WTC11 (cell line): ENCODE measurements around the gene PRKN. TPM values are rescaled to one million over a fixed set of nuclear protein-coding genes. Genes with fewer than 3 reads are reported as not detected.

ENCODE experiments used
- ATAC-seq: fragments of 200-7000 bp; cut with Tn5 transposase; 2 replicates; pipeline ENCODE4 v1.10.0; 2021; ENCODE audit warnings: mild to moderate bottlenecking, moderate library complexity
- CTCF ChIA-PET: fragments of 300-600 bp; sonication (Branson Sonifier 250); formaldehyde crosslinking; loops from one replicate; lab custom pipeline; 2021; ENCODE audit warnings: antibody characterized with exemption; lab: Charles Lee
- POLR2A ChIA-PET: fragments of 350-600 bp; sonication (Branson Sonifier 250); formaldehyde crosslinking; loops from one replicate; lab custom pipeline; 2021; ENCODE audit warnings: antibody characterized with exemption; lab: Charles Lee
- DNase-seq: peaks from one replicate; pipeline ENCODE4 v3.0.0; 2021; ENCODE audit warnings: low spot score
- H3K27ac Mint-ChIP-seq: 2 replicates; pipeline ENCODE4 v1.8.0; 2021; ENCODE audit warnings: mixed read lengths
- H3K27me3 Mint-ChIP-seq: 2 replicates; pipeline ENCODE4 v1.8.0; 2021; ENCODE audit warnings: low read depth, mild to moderate bottlenecking, moderate library complexity, mixed read lengths
- H3K36me3 Mint-ChIP-seq: 2 replicates; pipeline ENCODE4 v1.8.0; 2021; ENCODE audit warnings: mixed read lengths
- H3K4me1 Mint-ChIP-seq: 2 replicates; pipeline ENCODE4 v1.8.0; 2022; ENCODE audit warnings: mixed read lengths
- H3K4me3 Mint-ChIP-seq: 2 replicates; pipeline ENCODE4 v1.8.0; 2021; ENCODE audit warnings: mild to moderate bottlenecking, moderate library complexity, mixed read lengths
- H3K9me3 Mint-ChIP-seq: 2 replicates; pipeline ENCODE4 v1.8.0; 2021; ENCODE audit warnings: mixed read lengths
- ATF3 ChIP-seq: sonication (generic); formaldehyde crosslinking; conservative IDR thresholded peaks from 2 replicates; pipeline ENCODE4 v1.8.1; 2022; ENCODE audit warnings: mild to moderate bottlenecking, missing genetic modification reagents
- E2F1 ChIP-seq: sonication (generic); formaldehyde crosslinking; IDR thresholded peaks from 2 replicates; pipeline ENCODE4 v1.8.0; 2022; ENCODE audit warnings: mild to moderate bottlenecking, missing genetic modification reagents
- E2F5 ChIP-seq: sonication (generic); formaldehyde crosslinking; IDR thresholded peaks from 2 replicates; pipeline ENCODE4 v1.8.1; 2022; ENCODE audit warnings: mild to moderate bottlenecking, moderate library complexity, missing genetic modification reagents
- ELF4 ChIP-seq: sonication (generic); formaldehyde crosslinking; IDR thresholded peaks from 2 replicates; pipeline ENCODE4 v1.8.1; 2022; ENCODE audit warnings: low read depth, mild to moderate bottlenecking, moderate library complexity, missing genetic modification reagents
- ETV6 ChIP-seq: sonication (generic); formaldehyde crosslinking; IDR thresholded peaks from 2 replicates; pipeline ENCODE4 v1.8.1; 2022; ENCODE audit warnings: mild to moderate bottlenecking, missing genetic modification reagents
- GTF2I ChIP-seq: fragments of 250-450 bp; sonication (Bioruptor Pico); conservative IDR thresholded peaks from 2 replicates; pipeline ENCODE4 v1.4.0; 2021; ENCODE audit warnings: mild to moderate bottlenecking
- HMGXB4 ChIP-seq: sonication (generic); formaldehyde crosslinking; IDR thresholded peaks from 2 replicates; pipeline ENCODE4 v1.8.1; 2023; ENCODE audit warnings: mild to moderate bottlenecking, moderate library complexity, missing genetic modification reagents
- IRF1 ChIP-seq: sonication (generic); formaldehyde crosslinking; IDR thresholded peaks from 2 replicates; pipeline ENCODE4 v1.8.0; 2023; ENCODE audit warnings: missing genetic modification reagents
- JUN ChIP-seq: sonication (generic); formaldehyde crosslinking; IDR thresholded peaks from 2 replicates; pipeline ENCODE4 v1.8.0; 2023; ENCODE audit warnings: mild to moderate bottlenecking, missing genetic modification reagents
- MYBL2 ChIP-seq: sonication (generic); formaldehyde crosslinking; IDR thresholded peaks from 2 replicates; pipeline ENCODE4 v1.8.1; 2023; ENCODE audit warnings: mild to moderate bottlenecking, moderate library complexity, missing genetic modification reagents
- ZBTB21 ChIP-seq: sonication (generic); formaldehyde crosslinking; IDR thresholded peaks from 2 replicates; pipeline ENCODE4 v1.8.1; 2023; ENCODE audit warnings: mild to moderate bottlenecking, missing genetic modification reagents, borderline replicate concordance
- ZNF416 ChIP-seq: fragments of 250-450 bp; sonication (Bioruptor Pico); IDR thresholded peaks from 2 replicates; pipeline ENCODE4 v1.9.0; 2021; ENCODE audit warnings: mild to moderate bottlenecking, inconsistent platforms
- ZNF423 ChIP-seq: fragments of 250-450 bp; sonication (Bioruptor Pico); IDR thresholded peaks from 2 replicates; pipeline ENCODE4 v2.1.2; 2022; ENCODE audit warnings: mild to moderate bottlenecking, moderate library complexity
- total RNA-seq: library from RNA; stranded (reverse); gene quantifications from 3 replicates; pipeline ENCODE4 v1.2.3, GENCODE V29; 2021
- TF ChIP-seq, protein P1 (sequence below): sonication (generic); formaldehyde crosslinking; IDR thresholded peaks from 2 replicates; pipeline ENCODE4 v1.8.1; 2022; ENCODE audit warnings: low read depth, mild to moderate bottlenecking, moderate library complexity, missing genetic modification reagents, borderline replicate concordance
- TF ChIP-seq, protein P2 (sequence below): fragments of 250-450 bp; sonication (Bioruptor Pico); IDR thresholded peaks from 2 replicates; pipeline ENCODE4 v1.9.0; 2021; ENCODE audit warnings: mild to moderate bottlenecking

PRKN gene
- total RNA-seq, 1 experiment from 2014 or later, result 0.59 TPM

DNA sequence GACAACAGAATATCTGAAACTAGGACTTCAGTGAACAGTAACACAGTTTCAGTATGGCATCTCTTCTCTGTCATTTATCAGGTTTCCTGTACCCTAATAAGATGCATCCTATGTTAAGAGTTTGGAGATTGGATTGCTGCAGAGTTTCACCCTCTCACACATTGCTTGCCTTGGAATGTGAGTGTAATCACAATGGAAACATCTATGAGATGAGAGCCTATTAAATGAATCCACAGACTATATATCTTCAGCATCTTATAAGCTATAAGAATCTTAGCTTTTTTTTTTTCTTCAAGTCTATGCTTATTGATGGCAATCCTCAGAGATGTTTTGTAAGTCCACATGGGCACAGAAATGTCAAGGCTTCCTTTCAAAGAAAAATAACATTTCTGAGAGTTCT lies 292.5 kb downstream of the PRKN start:
- no peak for ATAC-seq
- no peaks in the 10 kb centered on the region for H3K27me3 Mint-ChIP-seq

GRCh38 chr6:162421004-162421403 lies 306.6 kb downstream of the PRKN start:
- peaks cover 13% of the 10 kb centered on the region for H3K9me3 Mint-ChIP-seq
- ATAC-seq (no peak), DNase-seq (no peak)
- POLR2A ChIA-PET, result no interaction called here
- TF ChIP-seq IRF1 (CRISPR knock-in tag), result no peak
- TF ChIP-seq ETV6 (CRISPR knock-in tag), result no peak
- TF ChIP-seq MYBL2 (CRISPR knock-in tag), result no peak
- TF ChIP-seq E2F1 (CRISPR knock-in tag), result no peak
- TF ChIP-seq GTF2I (CRISPR knock-in tag), result no peak
- no peak for TF ChIP-seq E2F5 (CRISPR knock-in tag)
- no peak for TF ChIP-seq ZNF423 (CRISPR knock-in tag)
- TF ChIP-seq, protein P1, sequence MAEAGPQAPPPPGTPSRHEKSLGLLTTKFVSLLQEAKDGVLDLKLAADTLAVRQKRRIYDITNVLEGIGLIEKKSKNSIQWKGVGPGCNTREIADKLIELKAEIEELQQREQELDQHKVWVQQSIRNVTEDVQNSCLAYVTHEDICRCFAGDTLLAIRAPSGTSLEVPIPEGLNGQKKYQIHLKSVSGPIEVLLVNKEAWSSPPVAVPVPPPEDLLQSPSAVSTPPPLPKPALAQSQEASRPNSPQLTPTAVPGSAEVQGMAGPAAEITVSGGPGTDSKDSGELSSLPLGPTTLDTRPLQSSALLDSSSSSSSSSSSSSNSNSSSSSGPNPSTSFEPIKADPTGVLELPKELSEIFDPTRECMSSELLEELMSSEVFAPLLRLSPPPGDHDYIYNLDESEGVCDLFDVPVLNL (CRISPR knock-in tag), result no peak
- no peak for TF ChIP-seq ZNF416 (CRISPR knock-in tag)
- TF ChIP-seq JUN (CRISPR knock-in tag), result no peak
- no peak for TF ChIP-seq HMGXB4
- no peak for TF ChIP-seq ELF4 (CRISPR knock-in tag)
- no peak for TF ChIP-seq ZBTB21 (CRISPR knock-in tag)
- TF ChIP-seq, protein P2, sequence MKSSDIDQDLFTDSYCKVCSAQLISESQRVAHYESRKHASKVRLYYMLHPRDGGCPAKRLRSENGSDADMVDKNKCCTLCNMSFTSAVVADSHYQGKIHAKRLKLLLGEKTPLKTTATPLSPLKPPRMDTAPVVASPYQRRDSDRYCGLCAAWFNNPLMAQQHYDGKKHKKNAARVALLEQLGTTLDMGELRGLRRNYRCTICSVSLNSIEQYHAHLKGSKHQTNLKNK (CRISPR knock-in tag), result no peak
- peaks cover 4% of the 10 kb centered on the region for H3K36me3 Mint-ChIP-seq
- no peaks in the 10 kb centered on the region for H3K4me1 Mint-ChIP-seq
- H3K4me3 Mint-ChIP-seq, result no peak overlapping the region
- CTCF ChIA-PET, result no interaction called here
- no peak overlapping the region for H3K27ac Mint-ChIP-seq
- peaks cover 4% of the 10 kb centered on the region; the same call in 1 of the 2 replicates for H3K27me3 Mint-ChIP-seq

More for the DNA sequence above, 292.5 kb downstream of the PRKN start:
- TF ChIP-seq ATF3 (CRISPR knock-in tag), result no peak
- no peak for TF ChIP-seq ZNF416 (CRISPR knock-in tag)
- TF ChIP-seq ZNF423 (CRISPR knock-in tag), result no peak
- TF ChIP-seq, all 79 proteins: peak for 0
- ChIA-PET CTCF (no interaction called here), POLR2A (no interaction called here)
- Mint-ChIP-seq H3K9me3 (peaks cover 22% of the 10 kb centered on the region), H3K4me3 (no peak overlapping the region), H3K27ac (no peak overlapping the region), H3K4me1 (peaks cover 19% of the 10 kb centered on the region), H3K36me3 (peaks cover 18% of the 10 kb centered on the region)
- DNase-seq, result no peak
